H1 (cell line): Measurements from ENCODE around the gene EFR3B. TPM values are rescaled to one million over a fixed set of nuclear protein-coding genes. Genes with fewer than 3 reads are reported as not detected.

Source experiments
- CHD7 ChIP-seq: fragments of 300-600 bp; sonication (generic); IDR thresholded peaks from 2 replicates; pipeline ENCODE4 v1.7.1; 2012; ENCODE audit warnings: low read length, moderate library complexity, mild to moderate bottlenecking, inconsistent platforms; ENCODE audit not compliant: insufficient replicate concordance
- EP300 ChIP-seq, 2 experiments: IDR thresholded peaks; 1 replicate in 1 of 2; 2 replicates in 1 of 2; pipeline ENCODE4 v1.6.1; 2011 to 2012; ENCODE audit warnings: low read depth in 2 of 2, low read length in 2 of 2, mild to moderate bottlenecking in 2 of 2, borderline replicate concordance in 1 of 2, inconsistent platforms in 1 of 2, moderate library complexity in 1 of 2
- RFX5 ChIP-seq: IDR thresholded peaks from 2 replicates; pipeline ENCODE4 v1.6.1; 2011; ENCODE audit warnings: low read depth, low read length, improper control_type of control experiment, borderline replicate concordance
- TEAD4 ChIP-seq: IDR thresholded peaks from 2 replicates; pipeline ENCODE4 v1.6.1; 2012; ENCODE audit warnings: low read depth, low read length, inconsistent platforms, mixed read lengths
- ZNF274 ChIP-seq: IDR thresholded peaks from 2 replicates; pipeline ENCODE4 v1.7.0; 2012; ENCODE audit warnings: low read length, borderline replicate concordance; ENCODE audit errors: extremely low read depth
- polyA plus RNA-seq, 7 experiments: library from polyadenylated mRNA; depleted of rRNA in 3 of 7; stranded (reverse) in 5 of 7; unstranded in 2 of 7; fragments of >200 nt in 5 of 7; fragments of 200-250 nt in 2 of 7; gene quantifications; 1 replicate in 5 of 7; 2 replicates in 1 of 7; 4 replicates in 1 of 7; pipeline versions ENCODE4 v1.2.1 to v1.2.3, GENCODE V29; 2011 to 2013; ENCODE audit warnings: missing spikeins in 2 of 7, mixed read lengths in 2 of 7
- total RNA-seq: library from RNA; stranded (reverse); fragmentation: NEBNext Ultra II Directional; extraction: Animal tissue kit (Norgen Biotek cat#: 25700); gene quantifications from 2 replicates; pipeline ENCODE4 v1.2.1, GENCODE V29; 2021

The EFR3B gene
- total and polyA plus RNA-seq, 2 of the 8 experiments (the other 6 are each of a cell fraction or from before 2014, with no cell fraction given) = 3.4 to 9.6 TPM

DNA sequence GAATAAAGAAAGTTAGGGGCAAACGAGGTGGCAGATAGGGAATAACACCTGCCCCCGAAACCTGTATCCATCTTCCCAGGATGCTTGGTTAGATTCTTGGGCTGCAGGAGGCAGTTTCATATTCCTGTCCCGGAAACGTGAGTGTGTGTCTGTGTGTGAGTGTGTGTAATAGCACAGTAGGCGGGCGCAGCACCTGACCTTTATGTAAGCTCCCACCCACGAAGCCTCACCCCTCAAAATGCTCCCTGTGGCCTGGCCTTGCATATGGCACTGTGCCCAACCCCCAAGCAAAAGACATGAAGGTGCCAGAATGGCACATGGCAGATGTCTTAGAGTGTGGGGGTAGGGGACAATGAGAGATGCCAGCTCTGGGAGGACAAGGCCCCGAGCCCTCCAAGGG is 48.9 kb downstream of the EFR3B start (continued):
- TF ChIP-seq CHD7 (no peak), ZNF274 (no peak), TEAD4 (no peak), RFX5 (no peak), EP300 (IDR thresholded peaks at IDR 0.05; ENCODE audit: borderline replicate concordance in 1 of 2, low read depth in 2 of 2, low read length in 2 of 2) (no peak)
